Muscle of leg (tissue), 11 donors: Measurements from ENCODE around the gene ARAP1. TPM values are rescaled to one million over a fixed set of nuclear protein-coding genes. Genes with fewer than 3 reads are reported as not detected.

ENCODE experiments used
- DNase-seq: peaks from one replicate; pipeline ENCODE4 v3.0.0; 2013
- H3K27ac ChIP-seq: one replicate; pipeline ENCODE4 v1.5.1; 2013; ENCODE audit warnings: mild to moderate bottlenecking, low read length, control low read depth
- H3K27me3 ChIP-seq: one replicate; pipeline ENCODE4 v1.6.1; 2013; ENCODE audit warnings: low read length; ENCODE audit not compliant: control insufficient read depth, insufficient read depth
- H3K36me3 ChIP-seq: one replicate; pipeline ENCODE4 v1.6.1; 2013; ENCODE audit warnings: low read length; ENCODE audit not compliant: control insufficient read depth, insufficient read depth
- H3K4me1 ChIP-seq: one replicate; pipeline ENCODE4 v1.6.1; 2013; ENCODE audit warnings: low read length; ENCODE audit not compliant: control insufficient read depth, insufficient read depth
- H3K4me3 ChIP-seq: one replicate; pipeline ENCODE4 v1.5.1; 2013; ENCODE audit warnings: low read length, control low read depth
- H3K9me3 ChIP-seq: replicated peaks from 2 replicates; pipeline ENCODE4 v1.6.1; 2013; ENCODE audit warnings: low read depth, low read length; ENCODE audit not compliant: control insufficient read depth
- WGBS: methylation state at CpG from one replicate; pipeline ENCODE4 v1.1.5; 2013; ENCODE audit warnings: missing lambda C conversion rate; ENCODE audit not compliant: insufficient coverage; 5-methylcytosine and 5-hydroxymethylcytosine counted together
- polyA plus RNA-seq, 8 donors: library from polyadenylated mRNA; unstranded; fragments of 120-200 nt; gene quantifications; one replicate each; pipeline versions ENCODE4 v1.2.1 to v1.2.3, GENCODE V29; 2013; ENCODE audit warnings: inconsistent platforms in 1 of 8, low replicate concordance in 1 of 8; ENCODE audit not compliant: insufficient read length in 8 of 8, insufficient read depth in 1 of 8
- total RNA-seq: library from RNA; stranded (reverse); fragments of 120-200 nt; gene quantifications from one replicate; pipeline ENCODE4 v1.2.4, GENCODE V29; 2013

ARAP1 gene
- total and polyA plus RNA-seq, 9 donors, result 56.1 to 75.1 (median 62.8) TPM

- peaks cover 2% of the 10 kb centered on the region for H3K36me3 ChIP-seq
- WGBS, result 70% methylated on average over 2 of the region's 6 CpGs
- H3K4me3 ChIP-seq, result no peak overlapping the region
- peak overlapping the region; percentile 93 for H3K27ac ChIP-seq
- DNase-seq, result no peak
- peaks cover 60% of the 10 kb centered on the region for H3K4me1 ChIP-seq
- H3K27me3 ChIP-seq, result no peaks in the 10 kb centered on the region
- H3K9me3 ChIP-seq, result no peaks in the 10 kb centered on the region
Measured at GRCh38 chr11:72773696-72774095, 21.5 kb upstream of the ARAP1 start.

GRCh38 chr11:72773291-72773690 lies 21.1 kb upstream of the ARAP1 start:
- Histone ChIP-seq H3K9me3 (no peaks in the 10 kb centered on the region), H3K36me3 (no peaks in the 10 kb centered on the region), H3K27me3 (no peaks in the 10 kb centered on the region), H3K27ac (peak overlapping the region; percentile 93), H3K4me3 (no peak overlapping the region), H3K4me1 (peaks cover 60% of the 10 kb centered on the region)
- peak; percentile 94 for DNase-seq
- WGBS, result no CpG with 5 or more reads among the region's 5 CpGs

DNA sequence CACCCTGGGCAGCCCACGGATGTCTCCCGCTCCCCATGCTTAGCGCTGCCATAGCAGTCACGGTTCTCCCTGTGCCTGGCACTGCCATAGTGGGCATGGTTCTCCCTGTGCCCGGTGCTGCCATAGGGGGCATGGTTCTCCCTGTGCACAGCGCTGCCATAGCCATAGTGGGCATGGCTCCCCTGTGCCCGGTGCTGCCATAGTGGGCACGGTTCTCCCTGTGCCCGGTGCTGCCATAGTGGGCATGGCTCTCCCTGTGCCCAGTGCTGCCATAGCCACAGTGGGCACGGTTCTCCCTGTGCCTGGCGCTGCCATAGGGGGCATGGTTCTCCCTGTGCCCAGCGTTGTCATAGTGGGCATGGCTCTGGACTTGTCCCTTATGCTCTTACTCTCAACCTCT lies 19.9 kb upstream of the ARAP1 start:
- Histone ChIP-seq H3K27ac (peak overlapping the region; percentile 93), H3K27me3 (no peaks in the 10 kb centered on the region), H3K4me3 (no peak overlapping the region), H3K9me3 (no peaks in the 10 kb centered on the region), H3K4me1 (peaks cover 55% of the 10 kb centered on the region), H3K36me3 (no peaks in the 10 kb centered on the region)
- 85% methylated on average over 12 of the region's 12 CpGs for WGBS
- DNase-seq, result no peak

- H3K4me3 ChIP-seq, result no peak overlapping the region
- peak overlapping the region; percentile 13 for H3K27ac ChIP-seq
- no peaks in the 10 kb centered on the region for H3K9me3 ChIP-seq
- DNase-seq, result no peak
- peaks cover 50% of the 10 kb centered on the region for H3K4me1 ChIP-seq
- WGBS, result no CpG with 5 or more reads among the region's 4 CpGs
- no peaks in the 10 kb centered on the region for H3K27me3 ChIP-seq
- H3K36me3 ChIP-seq, result no peaks in the 10 kb centered on the region
Measured at GRCh38 chr11:72771507-72771906, 19.3 kb upstream of the ARAP1 start.

GRCh38 chr11:72770799-72771198 lies 18.6 kb upstream of the ARAP1 start:
- Histone ChIP-seq H3K36me3 (no peaks in the 10 kb centered on the region), H3K27ac (no peak overlapping the region), H3K27me3 (no peaks in the 10 kb centered on the region), H3K4me3 (no peak overlapping the region), H3K9me3 (no peaks in the 10 kb centered on the region), H3K4me1 (peaks cover 47% of the 10 kb centered on the region)
- no peak for DNase-seq
- WGBS, result 79% methylated on average over 2 of the region's 3 CpGs

GRCh38 chr11:72769680-72770079 lies 17.5 kb upstream of the ARAP1 start:
- Histone ChIP-seq H3K9me3 (no peaks in the 10 kb centered on the region), H3K4me1 (peaks cover 41% of the 10 kb centered on the region), H3K4me3 (no peak overlapping the region), H3K27me3 (no peaks in the 10 kb centered on the region), H3K27ac (no peak overlapping the region), H3K36me3 (no peaks in the 10 kb centered on the region)
- WGBS, result no CpG with 5 or more reads among the region's 4 CpGs
- DNase-seq, result no peak

DNA sequence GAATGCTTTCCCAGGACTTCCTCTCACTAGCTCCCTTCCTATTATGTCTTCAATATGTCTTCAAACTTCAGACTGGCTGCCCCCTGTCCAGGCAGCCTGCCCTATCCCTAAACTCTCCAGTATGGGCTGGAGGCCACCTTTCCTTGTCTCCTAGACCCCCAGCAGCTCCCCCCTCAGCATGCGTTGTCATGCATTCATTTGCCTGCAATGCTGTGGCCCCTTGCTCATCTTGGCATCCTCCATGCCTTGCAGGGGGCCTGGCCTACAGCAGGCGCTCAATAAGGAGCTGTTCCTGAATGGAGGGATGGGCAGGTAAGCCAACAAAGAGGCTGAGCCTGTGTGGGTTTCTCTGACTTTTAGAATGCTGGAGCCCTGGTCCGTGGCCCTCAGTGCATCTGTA lies 16.4 kb upstream of the ARAP1 start:
- Histone ChIP-seq H3K27me3 (no peaks in the 10 kb centered on the region), H3K36me3 (no peaks in the 10 kb centered on the region), H3K4me3 (no peak overlapping the region), H3K4me1 (peaks cover 30% of the 10 kb centered on the region), H3K9me3 (no peaks in the 10 kb centered on the region), H3K27ac (no peak overlapping the region)
- 78% methylated on average over 1 of the region's 3 CpGs for WGBS
- DNase-seq, result no peak

- no peaks in the 10 kb centered on the region for H3K9me3 ChIP-seq
- H3K27ac ChIP-seq, result no peak overlapping the region
- no peak for DNase-seq
- H3K36me3 ChIP-seq, result no peaks in the 10 kb centered on the region
- peaks cover 19% of the 10 kb centered on the region for H3K4me1 ChIP-seq
- 95% methylated on average over 4 of the region's 4 CpGs for WGBS
- no peaks in the 10 kb centered on the region for H3K27me3 ChIP-seq
- H3K4me3 ChIP-seq, result no peak overlapping the region
Measured at GRCh38 chr11:72767203-72768062, 15.2 kb upstream of the ARAP1 start.

- Histone ChIP-seq H3K36me3 (no peaks in the 10 kb centered on the region), H3K27ac (no peak overlapping the region), H3K4me1 (peaks cover 8% of the 10 kb centered on the region), H3K27me3 (no peaks in the 10 kb centered on the region), H3K9me3 (no peaks in the 10 kb centered on the region), H3K4me3 (no peak overlapping the region)
- 84% methylated on average over 6 of the region's 12 CpGs for WGBS
- no peak for DNase-seq
Measured at GRCh38 chr11:72766152-72766902, 14.1 kb upstream of the ARAP1 start.

- 52% methylated on average over 10 of the region's 13 CpGs for WGBS
- Histone ChIP-seq H3K27me3 (no peaks in the 10 kb centered on the region), H3K4me1 (peaks cover 9% of the 10 kb centered on the region), H3K27ac (no peak overlapping the region), H3K9me3 (no peaks in the 10 kb centered on the region), H3K36me3 (no peaks in the 10 kb centered on the region), H3K4me3 (no peak overlapping the region)
- DNase-seq, result no peak
Measured at GRCh38 chr11:72764503-72764902, 12.3 kb upstream of the ARAP1 start.
